PFSK-1 (cell line): ENCODE results near the gene MELK.

Experiments used
- FOXP2 ChIP-seq: optimal IDR thresholded peaks from 2 replicates; pipeline ENCODE3; 2011; ENCODE audit warnings: borderline replicate concordance, control low read depth, inconsistent platforms; ENCODE audit not compliant: insufficient read depth; ENCODE audit errors: extremely low read length, extremely low read depth
- POLR2AphosphoS5 ChIP-seq: IDR thresholded peaks from 2 replicates; pipeline ENCODE4 v1.6.1; 2012; ENCODE audit warnings: low read depth, mild to moderate bottlenecking, control low read depth, low read length, moderate library complexity
- SIN3A ChIP-seq: IDR thresholded peaks from 2 replicates; pipeline ENCODE4 v1.6.1; 2012; ENCODE audit warnings: mild to moderate bottlenecking, low read length, moderate library complexity, borderline replicate concordance; ENCODE audit not compliant: insufficient read depth
- TAF1 ChIP-seq: IDR thresholded peaks from 2 replicates; pipeline ENCODE4 v1.6.1; 2012; ENCODE audit warnings: low read length, control low read depth, borderline replicate concordance; ENCODE audit not compliant: insufficient read depth
- TF ChIP-seq, protein P1 (sequence below), 2 experiments: IDR thresholded peaks; 2 replicates each; pipeline versions ENCODE4 v1.6.1 to v1.8.0; 2011 to 2012; ENCODE audit warnings: low read depth in 2 of 2, low read length in 2 of 2, control low read depth in 1 of 2, inconsistent platforms in 1 of 2, mild to moderate bottlenecking in 1 of 2, moderate library complexity in 1 of 2; ENCODE audit not compliant: insufficient read depth in 1 of 2

MELK gene

DNA sequence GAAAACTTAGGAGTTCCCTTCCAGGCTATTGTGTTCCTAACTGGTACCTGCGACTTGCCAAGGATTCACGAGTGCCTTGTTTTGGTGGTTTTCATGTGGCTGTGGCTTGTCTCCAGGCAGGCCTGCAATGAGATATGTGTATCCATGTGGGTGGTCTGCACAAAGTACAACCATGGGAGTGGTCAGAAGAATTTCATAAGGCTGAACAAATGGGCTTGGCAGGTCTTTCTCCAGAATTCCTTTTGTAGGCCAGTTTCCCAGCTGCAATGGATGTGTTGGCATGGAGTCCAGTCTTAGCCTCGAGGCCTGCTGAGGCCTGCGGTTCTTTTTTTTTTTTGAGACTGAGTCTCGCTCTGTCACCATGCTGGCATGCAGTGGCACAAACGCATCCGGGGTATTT lies 28.8 kb upstream of the MELK start:
- TF ChIP-seq, protein P1, sequence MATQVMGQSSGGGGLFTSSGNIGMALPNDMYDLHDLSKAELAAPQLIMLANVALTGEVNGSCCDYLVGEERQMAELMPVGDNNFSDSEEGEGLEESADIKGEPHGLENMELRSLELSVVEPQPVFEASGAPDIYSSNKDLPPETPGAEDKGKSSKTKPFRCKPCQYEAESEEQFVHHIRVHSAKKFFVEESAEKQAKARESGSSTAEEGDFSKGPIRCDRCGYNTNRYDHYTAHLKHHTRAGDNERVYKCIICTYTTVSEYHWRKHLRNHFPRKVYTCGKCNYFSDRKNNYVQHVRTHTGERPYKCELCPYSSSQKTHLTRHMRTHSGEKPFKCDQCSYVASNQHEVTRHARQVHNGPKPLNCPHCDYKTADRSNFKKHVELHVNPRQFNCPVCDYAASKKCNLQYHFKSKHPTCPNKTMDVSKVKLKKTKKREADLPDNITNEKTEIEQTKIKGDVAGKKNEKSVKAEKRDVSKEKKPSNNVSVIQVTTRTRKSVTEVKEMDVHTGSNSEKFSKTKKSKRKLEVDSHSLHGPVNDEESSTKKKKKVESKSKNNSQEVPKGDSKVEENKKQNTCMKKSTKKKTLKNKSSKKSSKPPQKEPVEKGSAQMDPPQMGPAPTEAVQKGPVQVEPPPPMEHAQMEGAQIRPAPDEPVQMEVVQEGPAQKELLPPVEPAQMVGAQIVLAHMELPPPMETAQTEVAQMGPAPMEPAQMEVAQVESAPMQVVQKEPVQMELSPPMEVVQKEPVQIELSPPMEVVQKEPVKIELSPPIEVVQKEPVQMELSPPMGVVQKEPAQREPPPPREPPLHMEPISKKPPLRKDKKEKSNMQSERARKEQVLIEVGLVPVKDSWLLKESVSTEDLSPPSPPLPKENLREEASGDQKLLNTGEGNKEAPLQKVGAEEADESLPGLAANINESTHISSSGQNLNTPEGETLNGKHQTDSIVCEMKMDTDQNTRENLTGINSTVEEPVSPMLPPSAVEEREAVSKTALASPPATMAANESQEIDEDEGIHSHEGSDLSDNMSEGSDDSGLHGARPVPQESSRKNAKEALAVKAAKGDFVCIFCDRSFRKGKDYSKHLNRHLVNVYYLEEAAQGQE (IDR thresholded peaks at IDR 0.05; ENCODE audit: insufficient read depth in 1 of 2, low read depth in 2 of 2, low read length in 2 of 2), result no peak
- TF ChIP-seq POLR2AphosphoS5, result no peak
- no peak for TF ChIP-seq FOXP2
- no peak for TF ChIP-seq SIN3A
- TF ChIP-seq TAF1, result no peak

DNA sequence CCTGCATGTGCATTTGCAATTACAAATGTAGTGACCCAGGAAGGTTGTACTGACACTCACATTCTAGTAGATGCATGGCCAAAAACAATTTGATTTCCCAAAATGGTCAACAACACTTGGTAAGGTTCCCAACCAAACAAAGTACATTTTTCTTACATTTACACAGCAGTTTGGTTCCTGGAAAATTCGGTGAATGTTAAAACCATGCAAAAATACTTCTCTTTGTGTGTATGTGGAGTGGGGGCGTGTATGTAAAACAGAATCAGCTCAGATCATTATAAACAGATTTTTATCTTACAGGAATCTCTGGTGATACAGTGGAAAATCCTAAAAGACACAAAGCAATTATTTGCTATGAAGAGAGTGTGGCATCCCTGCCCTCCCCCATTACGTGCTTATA lies 25.1 kb upstream of the MELK start:
- TF ChIP-seq POLR2AphosphoS5 (no peak), SIN3A (no peak), FOXP2 (no peak), TAF1 (no peak)
- TF ChIP-seq, protein P1 (IDR thresholded peaks at IDR 0.05; ENCODE audit: insufficient read depth in 1 of 2, low read depth in 2 of 2, low read length in 2 of 2), result no peak

DNA sequence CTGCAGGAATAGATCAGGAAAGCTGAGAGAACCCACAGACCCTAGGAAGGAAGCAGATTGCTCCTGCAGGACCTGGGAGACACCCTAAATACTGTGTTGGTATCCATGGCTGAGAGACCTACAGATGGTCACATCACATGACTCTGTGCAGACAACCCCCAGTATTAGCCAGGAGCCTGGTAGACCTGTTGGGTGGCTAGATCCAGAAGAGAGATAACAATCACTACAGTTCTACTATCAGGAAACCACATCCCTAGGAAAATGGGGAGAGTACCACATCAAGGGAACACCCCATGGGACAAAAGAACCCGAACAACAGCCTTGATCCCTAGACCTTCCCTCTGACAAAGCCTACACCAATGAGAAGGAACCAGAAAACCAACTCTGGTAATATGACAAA lies 24.2 kb upstream of the MELK start:
- TF ChIP-seq TAF1 (no peak), SIN3A (no peak), POLR2AphosphoS5 (no peak), FOXP2 (no peak)
- TF ChIP-seq, protein P1 (IDR thresholded peaks at IDR 0.05; ENCODE audit: insufficient read depth in 1 of 2, low read depth in 2 of 2, low read length in 2 of 2), result no peak

DNA sequence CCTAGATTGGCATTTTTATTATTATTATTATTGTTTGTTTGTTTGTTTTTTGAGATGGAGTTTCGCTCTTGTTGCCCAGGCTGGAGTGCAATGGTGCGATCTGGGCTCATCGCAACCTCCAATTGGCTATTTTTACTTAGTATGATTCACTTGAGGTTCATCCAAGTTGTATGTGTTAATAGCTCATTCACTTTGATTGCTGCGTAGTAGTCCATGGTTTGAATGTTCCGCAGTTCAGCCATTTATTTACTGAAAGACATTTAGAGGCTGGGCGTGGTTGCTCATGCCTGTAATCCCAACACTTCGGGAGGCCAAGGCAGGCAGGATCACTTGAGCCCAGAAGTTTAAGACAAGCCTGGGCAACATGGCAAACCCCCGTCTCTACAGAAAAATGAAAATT lies 22.6 kb upstream of the MELK start:
- TF ChIP-seq SIN3A (no peak), TAF1 (no peak), POLR2AphosphoS5 (no peak), FOXP2 (no peak)
- TF ChIP-seq, protein P1 (IDR thresholded peaks at IDR 0.05; ENCODE audit: insufficient read depth in 1 of 2, low read depth in 2 of 2, low read length in 2 of 2), result no peak

DNA sequence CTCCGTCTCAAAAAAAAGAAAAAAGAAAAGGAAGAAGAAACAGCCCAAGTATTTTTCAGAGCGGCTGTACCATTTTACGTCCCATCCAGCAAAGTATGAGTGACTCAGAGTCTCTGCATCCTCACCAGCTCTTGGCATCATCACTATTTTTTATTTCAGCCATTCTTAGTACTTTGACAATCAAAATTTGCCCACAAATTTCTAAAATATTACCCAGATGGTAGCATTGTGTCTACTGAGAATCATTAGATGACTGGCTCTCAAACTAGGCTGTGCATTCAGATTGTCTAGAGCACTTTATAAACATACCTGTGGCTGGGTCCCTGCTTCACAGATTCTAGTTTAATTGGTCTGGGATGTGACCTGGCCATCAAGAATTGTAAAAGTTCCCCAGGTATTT lies 21.6 kb upstream of the MELK start:
- TF ChIP-seq TAF1, result no peak
- no peak for TF ChIP-seq FOXP2
- no peak for TF ChIP-seq SIN3A
- no peak for TF ChIP-seq POLR2AphosphoS5
- TF ChIP-seq, protein P1 (IDR thresholded peaks at IDR 0.05; ENCODE audit: insufficient read depth in 1 of 2, low read depth in 2 of 2, low read length in 2 of 2), result no peak
